K562 (cell line): ENCODE measurements around the gene CCDC78. TPM values are rescaled to one million over a fixed set of nuclear protein-coding genes. Genes with fewer than 3 reads are reported as not detected.

Source experiments
- ATAC-seq: fragments of 200-7000 bp; cut with Tn5 transposase; 3 replicates; pipeline ENCODE4 v1.9.1; 2020; ENCODE audit warnings: moderate library complexity
- BruUV-seq: library from RNA; stranded (reverse); fragments of 400-500 nt; replicated peaks from 2 replicates; lab custom pipeline; 2021; lab: Mats Ljungman, UMichigan
- CTCF ChIA-PET: fragments of 300-600 bp; formaldehyde crosslinking; extraction: SDS; loops from one replicate; lab custom pipeline; 2021; ENCODE audit warnings: low intra/inter-chr PET ratio; lab: Yijun Ruan, JAX
- POLR2A ChIA-PET: fragments of 300-600, 350-650 bp; sonication (Branson Sonifier 250); formaldehyde crosslinking; extraction: SDS; loops from one replicate; lab custom pipeline; 2021; ENCODE audit warnings: antibody characterized with exemption, inconsistent platforms; lab: Yijun Ruan, JAX
- DNase-seq, 4 experiments: peaks; one replicate each; pipeline versions ENCODE4 v3.0.0 to v3.0.0-alpha.2; 2011 to 2018; ENCODE audit warnings: low spot score in 3 of 4, mixed read lengths in 3 of 4; ENCODE audit errors: extremely low read depth in 1 of 4
- FAIRE-seq: peaks from 2 replicates; lab custom pipeline; 2011; peaks lifted over from hg19 to GRCh38; lab: Jason Lieb, UNC
- H2AFZ ChIP-seq: 2 replicates; pipeline ENCODE4 v1.6.0; 2011; ENCODE audit warnings: low read depth, low read length, control low read depth, inconsistent platforms
- H3K27ac ChIP-seq: fragments of 200-600 bp; 3 replicates; pipeline ENCODE4 v1.8.0; 2011; ENCODE audit warnings: low read depth, mild to moderate bottlenecking, control low read depth, inconsistent platforms, low read length, moderate library complexity, mixed read lengths; ENCODE audit errors: extremely low read depth
- H3K27me3 ChIP-seq, 2 experiments: fragments of 300-600 bp in 1 of 2; 2 replicates in 1 of 2; 3 replicates in 1 of 2; pipeline versions ENCODE4 v1.6.0 to v1.8.0; 2011; ENCODE audit warnings: inconsistent platforms in 2 of 2, low read length in 2 of 2, mild to moderate bottlenecking in 1 of 2, mixed read lengths in 1 of 2, moderate library complexity in 1 of 2; ENCODE audit not compliant: control insufficient read depth in 2 of 2, insufficient read depth in 2 of 2
- H3K36me3 ChIP-seq: fragments of 300-600 bp; 3 replicates; pipeline ENCODE4 v1.8.0; 2011; ENCODE audit warnings: mild to moderate bottlenecking, low read length, inconsistent platforms; ENCODE audit not compliant: control insufficient read depth, insufficient read depth
- H3K4me1 ChIP-seq, 2 experiments: fragments of 200-600 bp in 1 of 2; replicated peaks in 1 of 2; 2 replicates in 1 of 2; 3 replicates in 1 of 2; pipeline versions ENCODE4 v1.5.1 to v1.8.0; 2011; ENCODE audit warnings: inconsistent platforms in 2 of 2, low read length in 2 of 2, mild to moderate bottlenecking in 1 of 2, mixed read lengths in 1 of 2, moderate library complexity in 1 of 2; ENCODE audit not compliant: control insufficient read depth in 2 of 2, insufficient read depth in 2 of 2
- H3K4me2 ChIP-seq: 2 replicates; pipeline ENCODE4 v1.6.1; 2011; ENCODE audit warnings: low read length, control low read depth, inconsistent platforms, mixed read lengths; ENCODE audit not compliant: insufficient read depth
- H3K4me3 ChIP-seq: fragments of 200-600 bp; sonication (generic), shearing (Covaris generic); 2 replicates; pipeline ENCODE4 v1.5.1; 2016; ENCODE audit warnings: control low read depth, inconsistent platforms
- H3K79me2 ChIP-seq: fragments of 200-600 bp; 3 replicates; pipeline ENCODE4 v1.8.0; 2011; ENCODE audit warnings: low read length, inconsistent platforms; ENCODE audit not compliant: control insufficient read depth, insufficient read depth
- H3K9ac ChIP-seq, 2 experiments: 2 replicates each; pipeline versions ENCODE4 v1.6.0 to v1.6.1; 2011; ENCODE audit warnings: low read depth in 2 of 2, low read length in 2 of 2, control low read depth in 1 of 2, inconsistent platforms in 1 of 2, mild to moderate bottlenecking in 1 of 2, mixed read lengths in 1 of 2; ENCODE audit not compliant: insufficient read depth in 1 of 2
- H3K9me1 ChIP-seq: one replicate; pipeline ENCODE4 v1.6.0; 2011; ENCODE audit warnings: inconsistent platforms, mild to moderate bottlenecking, low read length, moderate library complexity; ENCODE audit not compliant: control insufficient read depth, insufficient read depth
- H3K9me3 ChIP-seq: replicated peaks from 2 replicates; pipeline ENCODE4 v1.5.1; 2011; ENCODE audit warnings: low read depth, low read length, inconsistent platforms; ENCODE audit not compliant: control insufficient read depth, insufficient read depth
- H4K20me1 ChIP-seq: replicated peaks from 2 replicates; pipeline ENCODE4 v1.6.1; 2011; ENCODE audit warnings: low read length, inconsistent platforms, mixed read lengths; ENCODE audit not compliant: control insufficient read depth, insufficient read depth
- NFXL1 ChIP-seq: fragments of 450-650 bp; formaldehyde crosslinking; IDR thresholded peaks from 2 replicates; pipeline ENCODE4 v1.4.0; 2021; ENCODE audit warnings: mild to moderate bottlenecking
- POLR2A ChIP-seq: fragments of 450-650 bp; conservative IDR thresholded peaks from 2 replicates; pipeline ENCODE4 v1.6.1; 2016
- POLR2G ChIP-seq: fragments of 200-400 bp; formaldehyde crosslinking; IDR thresholded peaks from 2 replicates; pipeline ENCODE4 v1.6.1; 2017; ENCODE audit warnings: low read depth, mild to moderate bottlenecking, antibody characterized with exemption, low read length, moderate library complexity
- RBM22 ChIP-seq: fragments of 200-400 bp; formaldehyde crosslinking; IDR thresholded peaks from 2 replicates; pipeline ENCODE4 v1.6.1; 2018; ENCODE audit warnings: low read length, low read depth; ENCODE audit not compliant: poor library complexity, severe bottlenecking
- SLC30A9 ChIP-seq: fragments of 250-450 bp; sonication (Bioruptor Pico); IDR thresholded peaks from 2 replicates; pipeline ENCODE4 v1.8.0; 2022; ENCODE audit warnings: mild to moderate bottlenecking, moderate library complexity
- SUPT5H ChIP-seq: fragments of 450-650 bp; IDR thresholded peaks from 2 replicates; pipeline ENCODE4 v1.6.1; 2016
- TCF3 ChIP-seq: sonication (generic); formaldehyde crosslinking; IDR thresholded peaks from 2 replicates; pipeline ENCODE4 v1.4.0; 2020; ENCODE audit warnings: mild to moderate bottlenecking, missing genetic modification reagents
- ZNF785 ChIP-seq: fragments of 250-450 bp; sonication (Bioruptor Pico); IDR thresholded peaks from 2 replicates; pipeline ENCODE4 v1.4.0; 2020; ENCODE audit warnings: mild to moderate bottlenecking
- WGBS: fragments of 100-300 bp; shearing (Covaris generic); methylation state at CpG from one replicate; pipeline ENCODE4 v1.1.6; 2016; ENCODE audit warnings: low coverage, mixed read lengths; ENCODE audit not compliant: insufficient coverage; ENCODE audit errors: missing lambda C conversion rate; 5-methylcytosine and 5-hydroxymethylcytosine counted together
- in situ Hi-C: fragments of 300-500 bp; cut with MboI; formaldehyde crosslinking; loops from 4 replicates; pipeline ENCODE4 v1.15.0; 2018; ENCODE audit warnings: inconsistent platforms, mixed read lengths
- intact Hi-C: fragments of 100-400 bp; cut with micrococcal nuclease; formaldehyde crosslinking; loops from 2 replicates; pipeline ENCODE4 v1.14.2; 2022
- polyA plus RNA-seq, 8 experiments: library from polyadenylated mRNA; depleted of rRNA in 4 of 8; stranded (reverse) in 5 of 8; unstranded in 3 of 8; fragments of >200 nt; fragmentation: Nextera tagmentation in 2 of 8; fragmentation: Illumina TruSeq in 1 of 8; extraction: Ambion mirVana in 2 of 8; extraction: Trizol in 1 of 8; gene quantifications; 2 replicates each; pipeline versions ENCODE4 v1.2.1 to v1.2.3, GENCODE V29; 2011 to 2014; ENCODE audit warnings: inconsistent platforms in 1 of 8, missing spikeins in 1 of 8
- total RNA-seq, 7 experiments: library from RNA; depleted of rRNA in 6 of 7; stranded (reverse); fragments of >200 nt in 6 of 7; fragmentation: Illumina TruSeq in 2 of 7; extraction: Trizol in 2 of 7; gene quantifications; 2 replicates each; pipeline versions ENCODE4 v1.2.1 to v1.2.3, GENCODE V29; 2011 to 2021; ENCODE audit warnings: low replicate concordance in 1 of 7

Gene CCDC78
- total and polyA plus RNA-seq, 9 of the 15 experiments (the other 6 are each of a cell fraction or from before 2014, with no cell fraction given), result 0.24 to 17.7 (median 2.9) TPM

GRCh38 chr16:726188-726437 is 130 bp downstream of the CCDC78 start:
- TF ChIP-seq SUPT5H (0 out of 2 replicates have a peak, but pooled peaks have one; percentile 22), NFXL1 (CRISPR knock-in tag) (no peak), TCF3 (CRISPR knock-in tag) (no peak), ZNF785 (CRISPR knock-in tag) (no peak), SLC30A9 (CRISPR knock-in tag) (no peak), POLR2A (peak; percentile 51; the same call in 1 of the 2 replicates), POLR2G (peak; percentile 67; the same call in 1 of the 2 replicates), RBM22 (peak; percentile 58)
- ATAC-seq (no peak), FAIRE-seq (no peak), DNase-seq (no peak)
- no peak overlapping the region for H3K27ac ChIP-seq
- peak overlapping the region in 1 of 2 experiments; percentile 84; a peak in 1 of 4 replicates for H3K9ac ChIP-seq
- no peaks in the 10 kb centered on the region for H3K27me3 ChIP-seq
- peaks cover 48% of the 10 kb centered on the region for H3K79me2 ChIP-seq
- H3K9me1 ChIP-seq, result no peaks in the 10 kb centered on the region
- peaks cover 15 to 97% of the 10 kb centered on the region in 2 experiments for H3K4me1 ChIP-seq
- BruUV-seq, result no TSS peak
- H3K4me2 ChIP-seq, result no peak overlapping the region
- 79% methylated on average over 6 of the region's 9 CpGs for WGBS
- no peaks in the 10 kb centered on the region; the same call in 1 of the 2 replicates for H4K20me1 ChIP-seq
- H3K4me3 ChIP-seq, result no peak overlapping the region
- no peak overlapping the region for H2AFZ ChIP-seq
- peaks cover 32% of the 10 kb centered on the region; the same call in 1 of the 3 replicates for H3K36me3 ChIP-seq
- in situ Hi-C loops, result no loop called here
- intact Hi-C loops, result no loop called here
- CTCF ChIA-PET, result no interaction called here
- H3K9me3 ChIP-seq, result no peaks in the 10 kb centered on the region
- POLR2A ChIA-PET, result interaction anchor here (0.6 to 4.5 kb wide), 3 partner anchors 11 to 21 kb away, joined by 5 to 25 read pairs (median 6); partner anchors contain the start of gene METRN
